ENCODE measurements around the gene KHDC1L. TPM values are rescaled to one million over a fixed set of nuclear protein-coding genes. Genes with fewer than 3 reads are reported as not detected.

Gene KHDC1L
- total and polyA plus RNA-seq, 2 of the 4 experiments (the other 2 are of a cell fraction) = 0.18 to 0.68 TPM

DNA sequence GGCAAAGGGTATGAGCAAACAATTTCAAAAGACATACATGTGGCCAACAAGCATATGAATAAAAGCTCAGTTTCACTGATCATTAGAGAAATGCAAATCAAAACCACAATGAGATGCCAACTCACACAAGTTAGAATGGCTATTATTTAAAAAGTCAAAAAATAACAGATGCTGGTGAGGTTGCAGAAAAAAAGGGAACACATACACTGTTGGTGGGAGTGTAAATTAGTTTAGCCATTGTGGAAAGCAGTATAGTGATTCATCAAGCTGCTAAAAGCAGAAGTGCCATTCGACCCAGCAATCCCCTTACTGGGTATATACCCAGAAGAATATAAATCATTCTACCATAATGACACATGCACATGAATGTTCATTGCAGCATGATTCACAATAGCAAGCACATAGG, 6.7 kb upstream of the KHDC1L start:
- H3K36me3 ChIP-seq (ENCODE audit: control insufficient read depth, insufficient read depth, low read length) = no peaks in the 10 kb centered on the region
- H2AFZ ChIP-seq (replicated peaks; ENCODE audit: low read length, poor library complexity) = no peak overlapping the region
- H2BK120ac ChIP-seq (ENCODE audit: low read depth, low read length) = no peak overlapping the region
- no peak overlapping the region for H3K27ac ChIP-seq (ENCODE audit: insufficient read depth, low read length)
- H3K18ac ChIP-seq (ENCODE audit: low read depth, low read length) = no peak overlapping the region
- no peak overlapping the region for H4K5ac ChIP-seq (ENCODE audit: low read depth, low read length)
- peaks cover 4% of the 10 kb centered on the region for H3K4me1 ChIP-seq (ENCODE audit: control insufficient read depth, insufficient read depth, low read length)
- H3K14ac ChIP-seq (replicated peaks; ENCODE audit: low read depth, low read length) = no peak overlapping the region
- no peak overlapping the region for H3K4me3 ChIP-seq (ENCODE audit: insufficient read depth, low read depth, low read length)
- DNase-seq (no peak), ATAC-seq (ENCODE audit: low read depth) (no peak)
- H2BK15ac ChIP-seq (ENCODE audit: low read depth, low read length) = no peak overlapping the region
- H3K4ac ChIP-seq (ENCODE audit: low read depth, low read length) = no peak overlapping the region
- POLR2A ChIA-PET (ENCODE audit: unreplicated experiment) = interaction anchor here (0.6 kb wide), 1 partner anchor 620 kb away, joined by 11 read pairs; no protein-coding TSS in a partner anchor
- no peak overlapping the region for H4K8ac ChIP-seq (ENCODE audit: low read depth in 2 of 2, low read length in 2 of 2)
- no peak overlapping the region for H2BK5ac ChIP-seq (ENCODE audit: low read depth, low read length, poor library complexity, severe bottlenecking)
- H4K91ac ChIP-seq (ENCODE audit: insufficient read depth, low read depth, low read length) = no peak overlapping the region
- dilution Hi-C loops (cut with HindIII; ENCODE audit: low sequenced_read_pairs, unreplicated experiment) (no loop called here), intact Hi-C loops (cut with micrococcal nuclease) (no loop called here), in situ Hi-C loops (cut with MboI; ENCODE audit: low sequenced_read_pairs) (no loop called here)
- H2AK5ac ChIP-seq (ENCODE audit: low read depth, low read length) = no peak overlapping the region
- H3K23ac ChIP-seq (ENCODE audit: low read depth, low read length) = no peak overlapping the region
- H3K9ac ChIP-seq (ENCODE audit: low read depth, low read length) = no peak overlapping the region
- H2BK20ac ChIP-seq (ENCODE audit: low read depth, low read length) = no peak overlapping the region
- CTCF ChIA-PET = interaction anchor here (0.8 kb wide), 1 partner anchor 77 kb away, joined by 4 read pairs; no protein-coding TSS in a partner anchor
- BruUV-seq (replicated peaks) = no TSS peak
- no CpG with 5 or more reads among the region's 1 CpG for WGBS, 2 experiments (ENCODE audit: extremely low coverage in 2 of 2, insufficient read length in 1 of 2)
- H3K9me1 ChIP-seq (ENCODE audit: insufficient read depth, low read length) = no peaks in the 10 kb centered on the region
- H3K56ac ChIP-seq (ENCODE audit: extremely low read depth, insufficient read depth, low read length) = no peak overlapping the region
- no peaks in the 10 kb centered on the region for H4K20me1 ChIP-seq (ENCODE audit: insufficient read depth, low read length)
- no peak overlapping the region for H2AK9ac ChIP-seq (replicated peaks; ENCODE audit: low read depth, low read length, poor library complexity)
- no peaks in the 10 kb centered on the region for H3K9me3 ChIP-seq (ENCODE audit: control insufficient read depth, insufficient read depth, low read length)
- no peak for TF ChIP-seq MAFK (IDR thresholded peaks at IDR 0.05; ENCODE audit: low read depth, low read length)
- TF ChIP-seq FOS (IDR thresholded peaks at IDR 0.05; ENCODE audit: low read depth, low read length) = no peak
- TF ChIP-seq, protein P1, sequence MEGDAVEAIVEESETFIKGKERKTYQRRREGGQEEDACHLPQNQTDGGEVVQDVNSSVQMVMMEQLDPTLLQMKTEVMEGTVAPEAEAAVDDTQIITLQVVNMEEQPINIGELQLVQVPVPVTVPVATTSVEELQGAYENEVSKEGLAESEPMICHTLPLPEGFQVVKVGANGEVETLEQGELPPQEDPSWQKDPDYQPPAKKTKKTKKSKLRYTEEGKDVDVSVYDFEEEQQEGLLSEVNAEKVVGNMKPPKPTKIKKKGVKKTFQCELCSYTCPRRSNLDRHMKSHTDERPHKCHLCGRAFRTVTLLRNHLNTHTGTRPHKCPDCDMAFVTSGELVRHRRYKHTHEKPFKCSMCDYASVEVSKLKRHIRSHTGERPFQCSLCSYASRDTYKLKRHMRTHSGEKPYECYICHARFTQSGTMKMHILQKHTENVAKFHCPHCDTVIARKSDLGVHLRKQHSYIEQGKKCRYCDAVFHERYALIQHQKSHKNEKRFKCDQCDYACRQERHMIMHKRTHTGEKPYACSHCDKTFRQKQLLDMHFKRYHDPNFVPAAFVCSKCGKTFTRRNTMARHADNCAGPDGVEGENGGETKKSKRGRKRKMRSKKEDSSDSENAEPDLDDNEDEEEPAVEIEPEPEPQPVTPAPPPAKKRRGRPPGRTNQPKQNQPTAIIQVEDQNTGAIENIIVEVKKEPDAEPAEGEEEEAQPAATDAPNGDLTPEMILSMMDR (conservative IDR thresholded peaks at IDR 0.05; ENCODE audit: low read depth, low read length) = no peak
- no peak for TF ChIP-seq SMC3 (IDR thresholded peaks at IDR 0.05; ENCODE audit: low read depth, low read length)
- no peak for TF ChIP-seq RFX5 (IDR thresholded peaks at IDR 0.05; ENCODE audit: low read depth, low read length)
- no peaks in the 10 kb centered on the region for H3K27me3 ChIP-seq (ENCODE audit: control insufficient read depth, insufficient read depth, low read length)
- no peak overlapping the region for H3K4me2 ChIP-seq (ENCODE audit: low read depth, low read length)
- H3K79me1 ChIP-seq (ENCODE audit: low read depth in 1 of 2, low read length in 2 of 2) = no peaks in the 10 kb centered on the region

Data from IMR-90 (cell line).